Measurements from ENCODE around the gene ICE1.

ICE1 gene

DNA sequence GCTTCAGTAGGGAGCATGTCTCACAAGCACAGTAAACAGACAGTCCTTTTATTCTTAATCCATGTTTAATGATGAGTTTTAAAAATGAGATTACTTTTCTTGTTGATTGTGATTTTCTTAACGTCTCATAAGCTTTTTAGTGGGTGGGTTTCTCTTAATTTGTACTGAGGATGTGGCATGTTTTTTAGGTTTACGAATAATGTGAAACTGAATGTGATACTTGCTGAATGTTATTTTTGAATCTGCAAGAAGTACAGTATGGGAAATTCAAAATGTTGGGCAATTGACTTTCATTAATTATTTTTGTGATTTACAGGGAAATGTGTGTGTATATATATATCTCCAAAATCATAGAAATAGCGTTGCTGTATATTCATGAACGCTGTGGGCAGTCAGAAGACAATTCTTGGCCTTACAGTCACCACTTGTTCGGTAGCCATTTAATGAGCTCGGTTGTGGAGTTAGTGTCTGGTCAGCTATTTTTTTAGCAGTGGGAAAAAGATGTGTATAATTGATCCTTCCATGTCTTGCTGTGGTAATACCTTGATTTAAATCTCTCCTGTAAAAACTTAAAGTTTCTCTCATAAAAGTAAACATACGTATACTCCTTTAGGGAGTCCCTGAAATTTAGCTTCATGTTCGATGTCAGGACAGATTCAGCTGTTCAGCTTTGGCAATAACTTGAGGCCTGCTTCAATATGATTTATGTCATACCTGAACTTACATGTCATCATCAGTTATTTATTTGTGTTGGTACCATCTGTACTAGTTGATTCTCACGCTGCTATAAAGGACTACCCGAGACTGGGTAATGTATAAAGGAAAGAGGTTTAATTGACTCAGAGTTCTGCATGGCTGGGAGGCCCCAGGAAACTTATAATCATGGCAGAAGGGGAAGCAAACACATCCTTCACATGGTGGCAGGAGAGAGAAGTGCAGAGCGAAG is 15.0 kb downstream of the ICE1 start:
- peaks cover 9% of the 10 kb centered on the region for H3K36me3 ChIP-seq
- H3K4me3 ChIP-seq (ENCODE audit: low read depth in 1 of 2, low read length in 1 of 2), result no peak overlapping the region
- H3K27ac ChIP-seq, result no peak overlapping the region
- no peaks in the 10 kb centered on the region for H3K4me1 ChIP-seq (ENCODE audit: control insufficient read depth in 1 of 2, insufficient read depth in 1 of 2, low read depth in 1 of 2, low read length in 1 of 2)
- TF ChIP-seq, protein P1, sequence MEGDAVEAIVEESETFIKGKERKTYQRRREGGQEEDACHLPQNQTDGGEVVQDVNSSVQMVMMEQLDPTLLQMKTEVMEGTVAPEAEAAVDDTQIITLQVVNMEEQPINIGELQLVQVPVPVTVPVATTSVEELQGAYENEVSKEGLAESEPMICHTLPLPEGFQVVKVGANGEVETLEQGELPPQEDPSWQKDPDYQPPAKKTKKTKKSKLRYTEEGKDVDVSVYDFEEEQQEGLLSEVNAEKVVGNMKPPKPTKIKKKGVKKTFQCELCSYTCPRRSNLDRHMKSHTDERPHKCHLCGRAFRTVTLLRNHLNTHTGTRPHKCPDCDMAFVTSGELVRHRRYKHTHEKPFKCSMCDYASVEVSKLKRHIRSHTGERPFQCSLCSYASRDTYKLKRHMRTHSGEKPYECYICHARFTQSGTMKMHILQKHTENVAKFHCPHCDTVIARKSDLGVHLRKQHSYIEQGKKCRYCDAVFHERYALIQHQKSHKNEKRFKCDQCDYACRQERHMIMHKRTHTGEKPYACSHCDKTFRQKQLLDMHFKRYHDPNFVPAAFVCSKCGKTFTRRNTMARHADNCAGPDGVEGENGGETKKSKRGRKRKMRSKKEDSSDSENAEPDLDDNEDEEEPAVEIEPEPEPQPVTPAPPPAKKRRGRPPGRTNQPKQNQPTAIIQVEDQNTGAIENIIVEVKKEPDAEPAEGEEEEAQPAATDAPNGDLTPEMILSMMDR (IDR thresholded peaks at IDR 0.05), result no peak
- no peaks in the 10 kb centered on the region for H3K9me3 ChIP-seq
- no peaks in the 10 kb centered on the region for H3K27me3 ChIP-seq

DNA sequence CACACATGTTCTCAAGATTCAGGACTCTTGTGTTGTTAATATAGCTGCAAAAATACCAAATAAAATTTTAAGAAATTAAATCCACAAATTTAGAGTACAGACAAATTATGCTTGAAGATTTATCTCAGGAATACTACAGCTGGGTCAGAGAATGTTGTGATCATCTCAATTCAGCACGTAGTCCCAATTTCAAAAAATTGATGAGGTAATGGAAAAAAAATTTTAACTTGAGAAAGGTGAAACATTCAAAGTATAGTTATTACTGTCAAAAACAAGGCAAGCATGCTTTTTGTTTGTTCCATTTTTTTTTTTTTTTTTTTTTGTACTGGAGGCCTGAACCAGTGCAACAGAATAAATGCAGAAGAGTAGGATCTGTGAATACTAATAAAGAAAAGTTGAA is 29.4 kb downstream of the ICE1 start:
- H3K4me3 ChIP-seq (ENCODE audit: low read depth in 1 of 2, low read length in 1 of 2), result no peak overlapping the region
- H3K27ac ChIP-seq, result no peak overlapping the region
- no peaks in the 10 kb centered on the region for H3K9me3 ChIP-seq
- no peaks in the 10 kb centered on the region for H3K27me3 ChIP-seq
- H3K4me1 ChIP-seq (ENCODE audit: control insufficient read depth in 1 of 2, insufficient read depth in 1 of 2, low read depth in 1 of 2, low read length in 1 of 2), result no peaks in the 10 kb centered on the region
- peaks cover 65% of the 10 kb centered on the region for H3K36me3 ChIP-seq
- TF ChIP-seq, protein P1 (IDR thresholded peaks at IDR 0.05), result no peak

DNA sequence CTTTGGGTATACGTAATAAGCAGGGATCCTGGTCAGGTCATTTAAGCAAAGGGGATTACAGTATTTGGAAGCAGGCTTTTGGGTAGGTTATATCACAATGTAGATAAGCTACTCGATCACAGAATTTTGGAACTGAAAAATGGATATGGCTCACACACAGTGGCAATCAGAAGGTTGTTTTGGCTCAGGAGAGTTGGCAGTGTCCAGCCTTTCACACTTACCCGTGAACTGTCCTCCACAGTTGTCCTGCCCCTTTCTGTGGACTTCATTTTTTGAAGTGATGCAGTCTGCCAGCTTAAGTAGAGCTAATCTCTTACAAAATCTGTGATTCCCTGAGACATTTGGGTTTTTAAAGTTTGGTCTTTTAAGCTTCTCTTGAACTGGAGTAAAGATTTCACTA is 30.7 kb downstream of the ICE1 start:
- no peaks in the 10 kb centered on the region for H3K9me3 ChIP-seq
- TF ChIP-seq, protein P1 (IDR thresholded peaks at IDR 0.05), result no peak
- no peaks in the 10 kb centered on the region for H3K27me3 ChIP-seq
- H3K36me3 ChIP-seq, result peaks cover 65% of the 10 kb centered on the region
- H3K4me1 ChIP-seq (ENCODE audit: control insufficient read depth in 1 of 2, insufficient read depth in 1 of 2, low read depth in 1 of 2, low read length in 1 of 2), result no peaks in the 10 kb centered on the region
- H3K4me3 ChIP-seq (ENCODE audit: low read depth in 1 of 2, low read length in 1 of 2), result no peak overlapping the region
- H3K27ac ChIP-seq, result no peak overlapping the region

- no peaks in the 10 kb centered on the region for H3K4me1 ChIP-seq (ENCODE audit: control insufficient read depth in 1 of 2, insufficient read depth in 1 of 2, low read depth in 1 of 2, low read length in 1 of 2)
- no peaks in the 10 kb centered on the region for H3K9me3 ChIP-seq
- TF ChIP-seq, protein P1 (IDR thresholded peaks at IDR 0.05), result no peak
- H3K36me3 ChIP-seq, result peaks cover 68% of the 10 kb centered on the region
- no peak overlapping the region for H3K4me3 ChIP-seq (ENCODE audit: low read depth in 1 of 2, low read length in 1 of 2)
- H3K27ac ChIP-seq, result no peak overlapping the region
- H3K27me3 ChIP-seq, result no peaks in the 10 kb centered on the region
Measured at GRCh38 chr5:5454391-5454790, 31.9 kb downstream of the ICE1 start.

GRCh38 chr5:5456858-5457257 is 34.4 kb downstream of the ICE1 start:
- H3K27me3 ChIP-seq, result no peaks in the 10 kb centered on the region
- H3K27ac ChIP-seq, result no peak overlapping the region
- no peaks in the 10 kb centered on the region for H3K4me1 ChIP-seq (ENCODE audit: control insufficient read depth in 1 of 2, insufficient read depth in 1 of 2, low read depth in 1 of 2, low read length in 1 of 2)
- peaks cover 79% of the 10 kb centered on the region for H3K36me3 ChIP-seq
- H3K4me3 ChIP-seq (ENCODE audit: low read depth in 1 of 2, low read length in 1 of 2), result no peak overlapping the region
- TF ChIP-seq, protein P1 (IDR thresholded peaks at IDR 0.05), result no peak
- H3K9me3 ChIP-seq, result no peaks in the 10 kb centered on the region
